Body of pancreas (tissue), 4 donors: ENCODE results near the gene KRT86. TPM values are rescaled to one million over a fixed set of nuclear protein-coding genes. Genes with fewer than 3 reads are reported as not detected.
"Not testable (repeated sequence)": the region's sequence is repeated elsewhere in the genome, so short reads cannot be mapped to it uniquely, and the experiment has no call there.

Source experiments
- ATAC-seq: fragments of 150-250 bp; one replicate; pipeline ENCODE4 v1.9.1; 2016
- DNase-seq, 4 donors: peaks; one replicate each; pipeline ENCODE4 v3.0.0-alpha.2; 2019
- H3K27ac ChIP-seq, 4 donors: fragments of 200-600 bp; sonication (generic); 1 replicate in 3 of 4; 2 replicates in 1 of 4; pipeline versions ENCODE4 v1.5.1 to v1.6.1; 2016 to 2019; ENCODE audit warnings: mild to moderate bottlenecking in 1 of 4, mixed read lengths in 1 of 4, moderate library complexity in 1 of 4
- H3K27me3 ChIP-seq, 2 donors: fragments of 200-600 bp; sonication (generic); one replicate each; pipeline ENCODE4 v1.6.0; 2016; ENCODE audit warnings: mild to moderate bottlenecking in 1 of 2
- H3K36me3 ChIP-seq, 2 donors: fragments of 200-600 bp; sonication (generic); replicated peaks in 1 of 2; 2 replicates each; pipeline ENCODE4 v1.5.1; 2016; ENCODE audit warnings: low read depth in 2 of 2; ENCODE audit not compliant: insufficient read depth in 1 of 2
- H3K4me1 ChIP-seq: fragments of 200-600 bp; sonication (generic); one replicate; pipeline ENCODE4 v1.6.0; 2016
- H3K4me3 ChIP-seq, 2 donors: fragments of 200-600 bp; sonication (generic); 1 replicate in 1 of 2; 2 replicates in 1 of 2; pipeline ENCODE4 v1.5.1; 2016 to 2019
- H3K9me3 ChIP-seq, 3 donors: fragments of 200-600 bp; sonication (generic); 1 replicate in 2 of 3; 2 replicates in 1 of 3; pipeline ENCODE4 v1.5.1; 2016
- CTCF ChIP-seq, 7 experiments: fragments of 450-650 bp in 4 of 7; fragments of 200-600 bp in 3 of 7; sonication (generic) in 3 of 7; IDR thresholded peaks; one replicate each; pipeline ENCODE4 v1.5.1; 2016 to 2019; ENCODE audit warnings: antibody characterized with exemption in 7 of 7
- POLR2A ChIP-seq, 3 donors: fragments of 450-650 bp; IDR thresholded peaks; one replicate each; pipeline ENCODE4 v1.6.1; 2016; ENCODE audit warnings: antibody characterized with exemption in 3 of 3, mild to moderate bottlenecking in 2 of 3
- WGBS, 2 donors: methylation state at CpG; one replicate each; pipeline ENCODE4 v1.1.5; 2017; 5-methylcytosine and 5-hydroxymethylcytosine counted together
- intact Hi-C: fragments of 100-400 bp; cut with DNase I; formaldehyde crosslinking; loops from one replicate; pipeline ENCODE4 v1.15.1; 2023
- total RNA-seq, 2 donors: library from RNA; depleted of rRNA; stranded (reverse); fragments of >200 nt; gene quantifications; one replicate each; pipeline ENCODE4 v1.1.0, GENCODE V29; 2016

Gene KRT86
- total RNA-seq, 2 donors from 2014 or later, result 1.8 to 8.6 TPM

GRCh38 chr12:52314511-52314910 is 40.1 kb downstream of the KRT86 start:
- H3K27me3 ChIP-seq, result no peaks in the 10 kb centered on the region
- intact Hi-C loops, result no loop called here
- DNase-seq, result no peak

GRCh38 chr12:52315721-52316120 is 41.3 kb downstream of the KRT86 start:
- H3K36me3 ChIP-seq, intact Hi-C loops, H3K4me3 ChIP-seq, H3K4me1 ChIP-seq, ATAC-seq, H3K9me3 ChIP-seq, H3K27me3 ChIP-seq, H3K27ac ChIP-seq: not testable (repeated sequence)
- peak in 2 of 4 donors; percentile 35 to 42 for DNase-seq
- TF ChIP-seq CTCF (IDR thresholded peaks at IDR 0.05), result peak in 4 of 7 experiments; percentile 11 to 21 (median 14)
- 65 to 74% methylated on average over 7 to 9 of the region's 9 CpGs for WGBS, 2 donors

More at GRCh38 chr12:52314511-52314910, 40.1 kb downstream of the KRT86 start:
- TF ChIP-seq POLR2A (IDR thresholded peaks at IDR 0.05), result no peak
- TF ChIP-seq CTCF (IDR thresholded peaks at IDR 0.05), result no peak
- 79 to 88% methylated on average over 5 to 13 of the region's 13 CpGs for WGBS, 2 donors
- Histone ChIP-seq H3K36me3 (no peaks in the 10 kb centered on the region), H3K9me3 (no peaks in the 10 kb centered on the region), H3K4me1 (no peaks in the 10 kb centered on the region), H3K4me3 (no peak overlapping the region), H3K27ac (no peak overlapping the region)
- ATAC-seq, result no peak

- H3K36me3 ChIP-seq, result no peaks in the 10 kb centered on the region
- WGBS, 2 donors, result 75 to 83% methylated on average over 8 to 9 of the region's 9 CpGs
- H3K4me1 ChIP-seq, result no peaks in the 10 kb centered on the region
- TF ChIP-seq CTCF (IDR thresholded peaks at IDR 0.05), result no peak
- TF ChIP-seq POLR2A (IDR thresholded peaks at IDR 0.05), result no peak
- H3K27ac ChIP-seq, result no peak overlapping the region
- H3K9me3 ChIP-seq, result no peaks in the 10 kb centered on the region
- intact Hi-C loops, result no loop called here
- no peak overlapping the region for H3K4me3 ChIP-seq
- no peak for DNase-seq
- no peaks in the 10 kb centered on the region for H3K27me3 ChIP-seq
- no peak for ATAC-seq
These were observed 41.8 kb downstream of the KRT86 start for GRCh38 chr12:52316290-52316689.

- no peaks in the 10 kb centered on the region for H3K36me3 ChIP-seq
- 81 to 84% methylated on average over 4 to 11 of the region's 11 CpGs for WGBS, 2 donors
- no peaks in the 10 kb centered on the region for H3K9me3 ChIP-seq
- ATAC-seq, result no peak
- no peak overlapping the region for H3K4me3 ChIP-seq
- DNase-seq, result no peak
- H3K27me3 ChIP-seq, result no peaks in the 10 kb centered on the region
- no peak overlapping the region for H3K27ac ChIP-seq
- no peaks in the 10 kb centered on the region for H3K4me1 ChIP-seq
- TF ChIP-seq POLR2A (IDR thresholded peaks at IDR 0.05) (no peak), CTCF (IDR thresholded peaks at IDR 0.05) (no peak)
- intact Hi-C loops, result no loop called here
These were observed 42.3 kb downstream of the KRT86 start for GRCh38 chr12:52316701-52317100.

GRCh38 chr12:52317468-52318052 is 43.1 kb downstream of the KRT86 start:
- H3K27ac ChIP-seq, result no peak overlapping the region
- no peaks in the 10 kb centered on the region for H3K9me3 ChIP-seq
- DNase-seq (no peak), ATAC-seq (no peak)
- WGBS, 2 donors, result 71 to 74% methylated on average over 9 to 12 of the region's 12 CpGs
- H3K36me3 ChIP-seq, result no peaks in the 10 kb centered on the region
- no peak for TF ChIP-seq POLR2A (IDR thresholded peaks at IDR 0.05)
- intact Hi-C loops, result no loop called here
- no peaks in the 10 kb centered on the region for H3K4me1 ChIP-seq
- H3K27me3 ChIP-seq, result no peaks in the 10 kb centered on the region
- no peak overlapping the region for H3K4me3 ChIP-seq
